HG03060 (cell line): ENCODE data around the gene PCNP.
"Not testable (repeated sequence)": the region's sequence is repeated elsewhere in the genome, so short reads cannot be mapped to it uniquely, and the experiment has no call there.

Source experiments
- ATAC-seq: cut with Tn5 transposase; IDR thresholded peaks from one replicate; pipeline ENCODE4 v1.9.1; 2021; ENCODE audit warnings: low read depth, moderate number of reproducible peaks; ENCODE audit not compliant: unreplicated experiment

Gene PCNP

DNA sequence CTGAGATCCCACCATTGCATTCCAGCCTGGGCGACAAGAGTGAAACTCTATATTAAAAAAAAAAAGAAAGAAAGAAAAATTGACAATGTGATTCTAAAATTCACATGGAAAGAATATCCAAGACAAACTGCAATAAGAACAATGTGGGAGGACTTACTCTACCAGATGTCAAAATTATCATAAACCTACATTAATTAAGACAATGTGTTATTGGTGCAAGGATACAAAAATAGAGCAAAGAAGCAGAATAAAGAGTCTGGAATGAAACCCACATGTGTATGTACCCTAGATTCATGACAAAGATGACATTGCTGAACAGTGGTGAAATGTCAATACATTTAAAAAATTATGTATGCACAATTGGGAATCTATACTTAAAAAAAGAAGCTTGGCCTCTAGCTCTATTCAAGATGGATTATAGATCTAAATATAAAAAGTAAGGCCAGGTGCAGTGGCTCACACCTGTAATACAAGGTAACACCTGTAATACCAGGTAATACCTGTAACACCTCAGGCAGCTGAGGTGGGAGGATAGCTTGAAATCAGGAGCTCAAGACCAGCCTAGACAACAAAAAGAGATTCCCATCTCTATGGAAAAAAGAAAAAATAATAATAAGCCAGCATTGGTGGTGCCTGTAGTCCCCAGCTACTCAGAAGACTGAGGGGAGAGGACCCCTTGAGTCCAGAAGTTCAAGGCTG, 57.3 kb downstream of the PCNP start:
- no peak for ATAC-seq

DNA sequence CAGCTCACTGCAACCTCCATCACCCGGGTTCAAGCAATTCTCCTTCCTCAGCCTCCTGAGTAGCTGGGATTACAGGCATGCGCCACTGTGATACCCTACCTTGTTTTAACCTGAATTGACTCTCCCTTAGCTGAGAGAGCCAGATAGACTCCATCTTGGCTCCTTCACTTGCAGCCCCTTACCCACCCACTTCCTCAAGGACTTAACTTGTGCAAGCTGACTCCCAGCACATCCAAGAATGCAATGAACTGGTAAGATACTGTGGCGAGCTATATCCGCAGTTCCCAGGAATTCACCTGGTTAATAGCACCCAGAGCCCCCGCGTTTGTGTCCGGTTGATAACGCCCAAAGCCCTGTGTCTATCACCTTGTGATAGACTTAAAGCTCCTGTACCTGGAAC, 58.0 kb downstream of the PCNP start:
- ATAC-seq: not testable (repeated sequence)

DNA sequence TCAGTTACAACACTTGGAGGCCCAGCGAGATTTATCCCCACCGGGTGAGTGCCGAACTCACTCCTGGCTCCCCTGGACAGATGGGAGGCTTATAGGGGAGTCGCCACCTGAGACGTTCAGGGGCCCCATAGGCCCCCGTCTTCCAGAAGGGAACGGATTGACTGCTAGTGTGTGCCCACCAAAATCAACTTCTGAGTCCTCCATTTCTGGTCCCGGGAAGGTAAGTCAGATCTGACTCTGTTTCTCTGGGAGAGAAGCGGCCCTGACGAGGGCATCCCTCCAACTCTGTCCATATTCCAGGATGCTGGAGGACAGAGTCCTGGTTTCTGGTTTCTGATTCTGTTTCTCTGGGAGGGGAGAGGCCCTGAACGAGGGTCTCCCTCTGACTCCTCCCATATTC, 58.6 kb downstream of the PCNP start:
- no peak for ATAC-seq

DNA sequence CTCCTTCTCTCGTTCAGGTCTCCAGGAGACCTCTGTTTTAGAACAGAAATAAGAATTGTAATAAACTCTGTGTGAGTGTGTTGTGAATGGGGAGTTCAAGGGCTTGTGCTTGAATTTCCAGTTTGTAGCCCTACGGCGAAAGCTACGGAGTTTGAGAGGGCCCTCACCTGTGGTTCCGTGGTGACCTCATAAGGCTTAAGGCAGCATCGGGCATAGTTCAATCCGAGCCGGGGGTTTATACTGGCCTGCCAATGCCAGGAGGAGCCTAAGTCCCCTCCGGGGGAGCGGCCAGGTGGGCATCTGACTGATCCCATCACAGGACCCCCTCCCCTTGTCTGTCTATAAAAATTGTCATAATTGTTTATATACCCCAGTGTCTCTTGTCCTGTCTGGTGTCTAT, 59.2 kb downstream of the PCNP start:
- no peak for ATAC-seq

DNA sequence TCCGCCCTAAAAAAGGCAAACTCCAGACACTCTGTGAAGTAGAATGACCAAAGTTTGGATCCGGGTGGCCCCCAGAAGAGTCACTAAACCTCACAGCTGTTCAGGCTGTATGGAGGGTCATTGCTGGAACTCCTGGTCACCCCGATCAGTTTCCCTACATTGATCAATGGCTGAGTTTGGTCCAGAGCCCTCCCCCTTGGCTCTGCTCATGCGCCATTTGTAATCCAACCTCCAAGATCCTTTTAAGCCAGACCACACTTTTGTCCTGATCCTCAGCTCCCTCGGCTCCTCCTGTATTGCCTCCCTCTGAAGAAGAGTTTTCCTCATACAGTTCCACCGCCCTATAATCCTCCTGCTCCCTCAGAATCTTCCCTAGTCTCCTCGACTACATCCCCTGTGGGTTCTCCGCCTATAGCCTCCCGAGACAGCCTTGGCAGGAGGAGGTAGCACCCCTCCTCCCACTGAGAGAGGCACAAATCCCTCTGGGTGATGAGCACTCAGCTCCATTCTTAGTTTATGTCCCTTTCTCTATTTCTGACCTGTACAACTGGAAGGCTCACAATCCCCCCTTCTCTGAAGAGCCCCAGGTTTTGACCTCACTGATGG, 60.7 kb downstream of the PCNP start:
- ATAC-seq: no peak

DNA sequence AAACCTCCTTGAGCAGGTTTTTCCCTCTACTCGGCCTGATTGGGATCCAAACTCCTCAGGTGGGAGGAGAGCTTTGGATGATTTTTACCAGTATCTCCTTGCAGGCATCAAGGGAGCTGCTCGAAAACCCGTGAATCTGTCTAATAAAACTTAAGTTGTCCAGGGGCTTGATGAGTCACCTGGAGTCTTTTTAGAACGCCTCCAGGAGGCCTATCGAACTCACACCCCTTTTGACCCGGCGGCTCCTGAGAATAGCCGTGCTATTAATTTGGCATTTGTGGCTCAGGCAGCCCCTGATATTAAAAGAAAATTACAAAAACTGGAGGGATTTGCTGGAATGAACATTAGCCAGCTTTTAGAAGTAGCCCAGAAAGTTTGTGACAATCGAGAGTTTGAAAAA, 61.4 kb downstream of the PCNP start:
- no peak for ATAC-seq

DNA sequence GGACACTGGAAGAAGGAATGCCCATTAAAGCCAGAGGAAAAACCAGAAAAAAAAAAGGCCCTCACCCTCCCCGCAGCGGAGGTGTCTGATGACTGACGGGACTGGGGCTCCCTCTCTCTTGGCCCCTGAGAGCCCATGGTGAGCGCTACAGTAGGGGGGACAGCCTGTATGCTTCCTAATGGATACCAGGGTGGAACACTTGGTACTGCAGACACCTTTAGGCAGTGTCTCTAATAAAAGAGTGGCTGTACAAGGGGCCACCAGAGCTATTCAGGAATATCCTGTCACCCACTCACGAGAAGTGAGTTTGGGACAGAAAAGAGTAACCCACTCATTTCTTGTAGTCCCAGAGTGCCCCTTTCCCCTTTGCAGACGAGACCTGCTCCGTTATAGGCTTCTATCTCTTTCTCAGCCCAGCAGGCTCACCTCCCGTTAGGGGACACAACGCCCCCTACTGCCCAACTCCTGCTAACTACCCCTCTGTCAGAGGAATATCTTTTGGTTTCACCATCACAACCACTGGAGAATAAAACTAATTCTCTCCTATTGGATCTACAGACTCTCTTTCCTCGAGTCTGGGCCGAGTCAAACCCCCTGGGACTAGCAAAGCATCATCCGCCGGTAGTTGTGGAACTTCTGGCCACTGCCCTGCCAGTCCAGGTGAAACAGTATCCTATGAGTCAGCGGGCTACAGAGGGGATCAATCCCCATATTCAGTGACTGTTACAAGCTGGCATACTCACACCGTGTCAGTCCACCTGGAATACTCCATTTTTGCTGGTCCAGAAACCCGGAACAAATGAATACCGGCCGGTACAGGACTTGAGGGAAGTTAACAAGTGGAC, 62.2 kb downstream of the PCNP start:
- peak; percentile 60 for ATAC-seq

DNA sequence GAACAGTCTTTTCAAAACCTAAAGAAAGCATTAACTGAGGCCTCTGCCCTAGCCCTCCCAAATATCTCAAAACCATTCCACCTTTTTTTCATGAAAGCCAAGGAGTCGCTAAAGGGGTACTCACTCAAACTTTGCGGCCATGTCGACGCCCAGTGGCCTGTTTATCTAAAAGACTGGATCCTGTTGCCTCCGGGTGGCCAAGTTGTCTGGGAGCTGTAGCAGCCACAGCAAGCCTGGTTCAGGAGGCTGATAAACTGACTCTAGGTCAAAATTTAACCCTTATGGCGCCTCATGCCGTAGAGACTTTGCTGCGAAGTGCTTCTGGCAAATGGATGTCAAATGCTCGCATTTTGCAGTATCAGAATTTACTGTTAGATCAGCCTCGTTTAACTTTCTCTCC, 63.5 kb downstream of the PCNP start:
- no peak for ATAC-seq

DNA sequence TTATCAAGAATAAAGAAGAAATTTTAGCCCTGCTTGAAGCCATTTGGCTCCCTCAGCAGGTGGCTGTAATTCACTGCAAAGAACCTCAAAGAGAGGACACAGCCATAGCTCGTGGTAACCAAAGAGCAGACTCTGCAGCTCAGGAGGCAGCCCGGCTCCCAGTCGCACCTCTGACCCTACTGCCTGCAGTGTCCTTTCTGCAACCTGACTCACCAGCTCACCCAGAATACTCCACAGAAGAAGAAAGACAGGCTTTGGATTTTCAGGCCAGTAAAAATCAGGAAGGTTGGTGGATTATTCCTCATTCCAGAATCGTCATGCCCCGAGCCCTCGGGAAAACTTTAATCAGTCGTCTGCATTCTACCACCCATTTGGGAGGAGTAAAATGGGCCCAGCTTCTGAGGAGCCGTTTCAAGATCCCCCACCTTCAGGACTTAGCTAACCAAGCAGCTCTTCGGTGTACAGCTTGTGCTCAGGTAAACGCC, 64.3 kb downstream of the PCNP start:
- no peak for ATAC-seq

DNA sequence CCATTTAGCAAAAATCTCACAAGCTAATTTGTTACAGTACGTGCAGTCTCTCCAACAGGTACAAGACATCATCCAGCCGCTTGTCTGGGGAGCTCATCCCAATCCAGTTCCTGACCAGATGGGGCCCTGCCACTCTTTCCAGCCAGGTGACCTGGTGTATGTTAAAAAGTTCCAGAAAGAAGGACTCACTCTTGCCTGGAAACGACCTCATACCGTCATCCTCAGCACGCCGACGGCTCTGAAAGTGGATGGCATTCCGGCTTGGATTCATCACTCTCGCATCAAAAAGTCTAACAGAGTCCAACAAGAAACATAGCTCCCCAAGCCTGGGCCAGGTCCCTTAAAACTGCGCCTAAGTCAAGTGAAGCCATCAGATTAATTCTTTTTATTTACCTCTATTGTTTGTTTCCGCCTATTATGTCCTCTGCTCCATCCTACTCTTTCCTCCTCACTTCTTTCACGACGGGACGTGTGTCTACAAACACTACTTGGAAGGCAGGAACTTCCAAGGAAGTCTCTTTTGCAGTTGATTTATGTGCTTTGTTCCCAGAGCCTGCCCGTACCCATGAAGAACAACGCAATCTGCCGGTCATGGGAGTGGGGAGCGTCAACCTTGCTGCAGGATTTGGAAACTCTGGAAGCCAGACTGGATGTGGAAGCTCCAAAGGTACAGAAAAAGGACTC, 65.4 kb downstream of the PCNP start:
- ATAC-seq: no peak

DNA sequence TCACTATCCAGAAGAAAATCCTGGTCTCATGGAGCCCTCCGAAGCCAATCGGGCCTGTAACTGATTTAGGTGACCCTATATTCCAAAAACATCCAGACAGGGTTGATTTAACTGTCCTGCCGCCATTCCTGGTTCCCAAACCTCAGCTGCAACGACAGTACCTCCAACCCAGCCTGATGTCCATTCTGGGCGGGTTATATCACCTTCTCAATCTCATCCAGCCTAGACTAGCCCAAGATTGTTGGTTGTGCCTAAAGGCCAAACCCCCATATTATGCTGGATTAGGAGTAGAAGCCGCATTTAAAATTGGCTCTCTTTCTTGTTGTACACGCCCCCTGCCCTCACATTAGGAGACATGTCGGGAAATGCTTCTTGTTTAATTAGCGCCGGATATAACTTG, 66.3 kb downstream of the PCNP start:
- no peak for ATAC-seq

DNA sequence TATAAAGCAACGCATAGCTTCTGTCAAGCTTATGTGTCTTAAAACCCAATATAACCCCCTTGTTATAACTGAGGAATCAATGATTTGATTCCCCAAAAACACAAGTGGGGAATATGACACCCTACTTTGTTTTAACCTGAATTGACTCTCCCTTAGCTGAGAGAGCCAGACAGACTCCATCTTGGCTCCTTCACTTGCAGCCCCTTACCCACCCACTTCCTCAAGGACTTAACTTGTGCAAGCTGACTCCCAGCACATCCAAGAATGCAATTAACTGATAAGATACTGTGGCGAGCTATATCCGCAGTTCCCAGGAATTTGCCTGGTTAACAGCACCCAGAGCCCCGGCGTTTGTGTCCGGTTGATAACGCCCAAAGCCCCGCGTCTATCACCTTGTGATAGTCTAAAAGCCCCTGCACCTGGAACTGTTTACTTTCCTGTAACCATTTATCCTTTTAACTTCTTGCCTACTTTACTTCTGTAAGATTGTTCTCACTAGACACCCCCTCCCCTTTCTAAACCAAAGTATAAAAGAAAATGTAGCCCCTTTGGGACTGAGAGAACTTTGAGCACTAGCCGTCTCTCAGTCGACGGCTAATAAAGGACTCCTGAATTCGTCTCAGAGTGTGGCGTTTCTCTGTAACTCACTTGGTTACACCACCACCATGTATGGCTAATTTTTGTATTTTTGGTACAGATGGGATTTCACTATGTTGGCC, 67.6 kb downstream of the PCNP start:
- ATAC-seq: not testable (repeated sequence)

DNA sequence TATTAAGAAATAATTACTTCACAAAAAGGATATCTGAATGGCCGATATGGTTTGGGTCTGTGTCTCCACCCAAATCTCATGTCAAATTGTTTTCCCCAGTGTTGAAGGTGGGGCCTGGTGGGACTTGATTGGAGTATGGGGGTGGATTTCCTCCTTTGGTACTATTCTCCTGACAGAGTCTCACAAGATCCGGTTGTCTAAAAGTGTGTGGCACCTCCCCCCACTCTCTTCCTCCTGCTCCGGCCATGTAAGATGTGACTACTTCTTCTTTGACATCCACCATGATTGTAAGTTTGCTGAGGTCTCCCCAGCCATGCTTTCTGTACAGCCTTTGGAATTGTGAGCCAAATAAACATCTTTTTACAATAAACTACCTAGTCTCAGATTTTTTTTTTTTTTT, 68.5 kb downstream of the PCNP start:
- ATAC-seq: no peak

DNA sequence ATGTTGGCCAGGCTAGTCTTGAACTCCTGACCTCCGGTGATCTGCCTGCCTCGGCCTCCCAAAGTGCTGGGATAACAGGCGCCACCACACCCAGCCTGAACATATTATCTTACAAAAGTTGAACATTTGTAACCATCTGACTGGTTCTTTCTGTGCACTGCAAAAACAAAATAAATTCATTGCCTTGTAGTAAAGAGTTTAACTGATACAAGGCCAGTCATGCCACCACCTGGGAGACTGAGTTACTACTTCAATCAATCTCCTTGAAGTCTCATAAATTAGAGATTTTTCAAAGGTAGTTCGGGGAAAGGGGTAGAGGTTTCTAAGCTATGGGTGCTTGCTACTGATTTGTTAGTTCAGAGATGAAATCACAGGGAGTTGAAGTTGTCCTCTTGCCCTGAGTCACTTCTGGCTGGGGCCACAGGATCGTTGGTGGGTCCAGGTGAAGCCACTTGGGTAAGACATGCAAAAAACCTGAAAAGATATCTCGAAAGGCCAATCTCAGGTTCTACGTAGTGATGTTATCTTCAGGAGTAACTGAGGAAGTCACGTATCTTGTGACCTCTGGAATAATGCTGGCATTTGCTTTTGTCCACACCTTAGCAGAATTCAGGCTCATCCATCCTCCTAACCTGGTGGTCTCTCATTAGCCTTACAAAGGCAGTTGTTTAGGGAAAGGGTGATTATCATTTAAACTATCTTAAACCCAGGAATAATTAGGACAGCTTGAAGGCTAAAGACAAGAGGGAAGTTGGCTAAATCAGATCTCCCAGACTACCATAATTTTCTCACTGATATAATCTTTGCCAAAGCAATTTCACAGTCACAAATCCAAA, 69.2 kb downstream of the PCNP start:
- no peak for ATAC-seq
